OCI-LY7 (cell line): ENCODE measurements around the gene GNA15. TPM values are rescaled to one million over a fixed set of nuclear protein-coding genes. Genes with fewer than 3 reads are reported as not detected.

Source experiments
- BruUV-seq: library from RNA; stranded (reverse); fragments of 400-500 nt; replicated peaks from 2 replicates; lab custom pipeline; 2021; lab: Mats Ljungman, UMichigan
- CTCF ChIA-PET: fragments of 300-600 bp; sonication (Branson Sonifier 250); formaldehyde crosslinking; loops from one replicate; lab custom pipeline; 2022; ENCODE audit warnings: antibody characterized with exemption; ENCODE audit not compliant: unreplicated experiment; lab: Charles Lee
- POLR2A ChIA-PET: fragments of 300-600 bp; sonication (Branson Sonifier 250); formaldehyde crosslinking; loops from one replicate; lab custom pipeline; 2022; ENCODE audit warnings: antibody characterized with exemption; lab: Charles Lee
- DNase-seq: peaks from one replicate; pipeline ENCODE4 v3.0.0-alpha.2; 2015; ENCODE audit warnings: low spot score
- H2AFZ ChIP-seq: fragments of 200-600 bp; sonication (generic), shearing (Covaris generic); 2 replicates; pipeline ENCODE4 v1.6.1; 2014; ENCODE audit warnings: mild to moderate bottlenecking, antibody characterized with exemption, low read length, moderate library complexity
- H3K27ac ChIP-seq: fragments of 200-600 bp; sonication (generic); 2 replicates; pipeline ENCODE4 v1.5.1; 2014; ENCODE audit warnings: mixed run types, low read depth, mild to moderate bottlenecking, moderate library complexity, low read length, inconsistent platforms; ENCODE audit not compliant: poor library complexity, severe bottlenecking
- H3K36me3 ChIP-seq: fragments of 200-600 bp; sonication (generic); 2 replicates; pipeline ENCODE4 v1.6.1; 2014; ENCODE audit warnings: mild to moderate bottlenecking, antibody characterized with exemption, low read length, moderate library complexity, mixed read lengths; ENCODE audit not compliant: insufficient read depth
- H3K4me1 ChIP-seq: fragments of 200-600 bp; sonication (generic); 2 replicates; pipeline ENCODE4 v1.5.1; 2014; ENCODE audit warnings: mild to moderate bottlenecking, low read length; ENCODE audit not compliant: insufficient read depth, poor library complexity, severe bottlenecking
- H3K4me2 ChIP-seq: fragments of 200-600 bp; sonication (generic); 2 replicates; pipeline ENCODE4 v1.6.1; 2014; ENCODE audit warnings: mild to moderate bottlenecking, low read length
- H3K4me3 ChIP-seq: fragments of 200-600 bp; sonication (generic); 2 replicates; pipeline ENCODE4 v1.5.1; 2014; ENCODE audit warnings: mild to moderate bottlenecking, low read depth, low read length; ENCODE audit not compliant: poor library complexity, severe bottlenecking
- H3K79me2 ChIP-seq: fragments of 200-600 bp; sonication (generic); 2 replicates; pipeline ENCODE4 v1.6.1; 2016; ENCODE audit warnings: low read depth, mild to moderate bottlenecking, low read length, moderate library complexity, mixed read lengths; ENCODE audit not compliant: insufficient read depth
- H3K9me2 ChIP-seq: fragments of 200-600 bp; sonication (generic); 2 replicates; pipeline ENCODE4 v1.6.1; 2016; ENCODE audit warnings: mild to moderate bottlenecking, low read length, mixed read lengths; ENCODE audit not compliant: insufficient read depth
- H3K9me3 ChIP-seq: fragments of 200-600 bp; sonication (generic); 2 replicates; pipeline ENCODE4 v1.6.1; 2014; ENCODE audit warnings: mild to moderate bottlenecking, mixed run types, low read length, mixed read lengths
- H4K20me1 ChIP-seq: fragments of 200-600 bp; sonication (generic); 2 replicates; pipeline ENCODE4 v1.6.1; 2014; ENCODE audit warnings: mild to moderate bottlenecking, antibody characterized with exemption, low read length, moderate library complexity, mixed read lengths; ENCODE audit not compliant: insufficient read depth
- CTCF ChIP-seq: fragments of 200-600 bp; sonication (generic); conservative IDR thresholded peaks from 2 replicates; pipeline ENCODE4 v1.5.1; 2014; ENCODE audit warnings: mild to moderate bottlenecking, antibody characterized with exemption, low read length, moderate library complexity, mixed read lengths
- EZH2phosphoT487 ChIP-seq: fragments of 200-600 bp; sonication (generic); IDR thresholded peaks from 2 replicates; pipeline ENCODE4 v1.6.1; 2018; ENCODE audit warnings: low read depth, borderline replicate concordance, mild to moderate bottlenecking, mixed run types, antibody characterized with exemption, low read length, moderate library complexity, mixed read lengths
- intact Hi-C: fragments of 100-400 bp; cut with micrococcal nuclease; formaldehyde crosslinking; loops from one replicate; pipeline ENCODE4 v1.10.0; 2022; ENCODE audit not compliant: unreplicated experiment
- total RNA-seq, 2 experiments: library from RNA; depleted of rRNA in 1 of 2; stranded (reverse); fragments of >200 nt in 1 of 2; shearing (Covaris generic) in 1 of 2; gene quantifications; 2 replicates each; pipeline ENCODE4 v1.2.3, GENCODE V29; 2014 to 2022

The GNA15 gene
- total RNA-seq, 2 experiments from 2014 or later: not detected

- ChIA-PET POLR2A (interaction anchor here (0.9 kb wide), 1 partner anchor 583 kb away, joined by 3 read pairs; the partner anchor contains the start of gene MRPL54), CTCF (interaction anchor here (0.5 to 0.6 kb wide), 2 partner anchors 84 to 229 kb away, joined by 3 to 13 read pairs; no protein-coding TSS in a partner anchor)
- BruUV-seq: no TSS peak
- peak overlapping the region; percentile 97 for H3K27ac ChIP-seq
- H4K20me1 ChIP-seq: no peaks in the 10 kb centered on the region
- peak overlapping the region; percentile 71 for H3K4me3 ChIP-seq
- TF ChIP-seq CTCF (no peak), EZH2phosphoT487 (no peak)
- intact Hi-C loops: no loop called here
- no peaks in the 10 kb centered on the region for H3K9me2 ChIP-seq
- peak; percentile 34 for DNase-seq
- peak overlapping the region; percentile 39; the same call in 1 of the 2 replicates for H2AFZ ChIP-seq
- H3K36me3 ChIP-seq: no peaks in the 10 kb centered on the region
- H3K9me3 ChIP-seq: no peaks in the 10 kb centered on the region
- H3K4me1 ChIP-seq: peaks cover 65% of the 10 kb centered on the region
- H3K4me2 ChIP-seq: peak overlapping the region; percentile 94
- no peaks in the 10 kb centered on the region for H3K79me2 ChIP-seq
These were observed 44.0 kb downstream of the GNA15 start for GRCh38 chr19:3179739-3180293.

GRCh38 chr19:3183721-3184641 is 48.1 kb downstream of the GNA15 start:
- no peak overlapping the region for H3K4me3 ChIP-seq
- intact Hi-C loops: no loop called here
- H2AFZ ChIP-seq: no peak overlapping the region
- peaks cover 8% of the 10 kb centered on the region; the same call in 1 of the 2 replicates for H4K20me1 ChIP-seq
- BruUV-seq: no TSS peak
- H3K27ac ChIP-seq: peak overlapping the region; percentile 72
- ChIA-PET POLR2A (interaction anchor here (0.6 to 0.9 kb wide), 3 partner anchors 39 to 1734 kb away, joined by 3 to 4 read pairs (median 3); no protein-coding TSS in a partner anchor), CTCF (interaction anchor here (0.6 kb wide), 1 partner anchor 47 kb away, joined by 3 read pairs; no protein-coding TSS in a partner anchor)
- peaks cover 31% of the 10 kb centered on the region for H3K79me2 ChIP-seq
- TF ChIP-seq CTCF (no peak), EZH2phosphoT487 (no peak)
- no peaks in the 10 kb centered on the region for H3K9me3 ChIP-seq
- peaks cover 8% of the 10 kb centered on the region; the same call in 1 of the 2 replicates for H3K36me3 ChIP-seq
- peaks cover 45% of the 10 kb centered on the region for H3K4me1 ChIP-seq
- peak overlapping the region; percentile 77 for H3K4me2 ChIP-seq
- DNase-seq: no peak
- no peaks in the 10 kb centered on the region for H3K9me2 ChIP-seq
